OCI-M2 (cell line): ENCODE results near the gene ZBTB20.

Experiments used
- DNase-seq: peaks from one replicate; lab custom pipeline; 2025; ENCODE audit not compliant: unreplicated experiment; lab: John Stamatoyannopoulos, UW

Gene ZBTB20

GRCh38 chr3:114553949-114554593 is 593.0 kb downstream of the ZBTB20 start:
- no peak for DNase-seq

DNA sequence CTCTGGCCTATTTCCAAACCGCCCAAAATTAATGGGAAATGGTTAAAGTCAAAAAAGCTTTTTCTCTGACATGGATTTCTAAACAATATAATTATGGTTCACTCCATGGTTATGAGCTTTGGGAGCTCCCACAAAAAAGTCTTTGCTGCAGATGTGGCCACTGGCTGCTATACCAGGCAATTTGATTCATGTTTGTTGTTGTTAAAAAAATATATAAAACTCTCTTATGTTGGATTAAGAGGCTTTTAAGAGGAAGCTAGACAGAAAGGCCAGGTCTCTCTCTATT is 594.6 kb downstream of the ZBTB20 start:
- DNase-seq = no peak

DNA sequence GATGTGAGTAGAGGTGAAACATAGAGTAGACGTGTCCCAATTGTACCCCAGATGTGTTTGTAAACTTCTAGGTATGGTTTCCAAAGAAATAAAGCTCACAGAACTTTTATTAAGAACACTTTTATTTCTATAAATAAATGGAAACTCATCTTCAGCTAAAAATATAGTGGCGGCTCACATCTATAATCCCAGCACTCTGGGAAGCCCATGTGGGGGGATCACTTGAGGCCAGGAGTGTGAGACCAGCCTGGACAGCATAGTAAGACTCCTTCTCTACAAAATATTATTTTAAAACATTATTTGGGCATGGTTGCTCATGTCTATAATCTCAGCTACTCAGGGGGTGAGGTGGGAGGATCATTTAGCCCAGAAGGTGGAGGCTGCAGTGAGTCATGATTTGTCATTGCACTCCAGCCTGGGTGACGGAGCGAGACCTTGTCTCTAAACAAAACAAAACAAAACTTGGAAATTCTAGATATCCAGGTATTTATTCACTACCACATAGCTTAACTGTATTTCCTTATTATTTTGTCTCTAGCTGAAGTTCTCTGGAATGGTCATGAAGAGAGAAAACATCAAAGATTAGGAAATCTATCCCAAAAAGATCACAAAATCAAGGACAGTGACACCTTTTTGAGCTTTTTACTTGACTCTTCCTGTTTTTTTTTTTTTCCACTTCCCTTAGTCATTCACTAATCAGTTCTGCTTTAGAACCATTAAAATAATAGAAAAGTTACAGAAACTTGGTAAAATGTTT is 595.1 kb downstream of the ZBTB20 start:
- no peak for DNase-seq

- no peak for DNase-seq
Observed at GRCh38 chr3:114550165-114550564, 596.9 kb downstream of the ZBTB20 start.

GRCh38 chr3:114545193-114545592 is 601.9 kb downstream of the ZBTB20 start:
- DNase-seq = no peak

DNA sequence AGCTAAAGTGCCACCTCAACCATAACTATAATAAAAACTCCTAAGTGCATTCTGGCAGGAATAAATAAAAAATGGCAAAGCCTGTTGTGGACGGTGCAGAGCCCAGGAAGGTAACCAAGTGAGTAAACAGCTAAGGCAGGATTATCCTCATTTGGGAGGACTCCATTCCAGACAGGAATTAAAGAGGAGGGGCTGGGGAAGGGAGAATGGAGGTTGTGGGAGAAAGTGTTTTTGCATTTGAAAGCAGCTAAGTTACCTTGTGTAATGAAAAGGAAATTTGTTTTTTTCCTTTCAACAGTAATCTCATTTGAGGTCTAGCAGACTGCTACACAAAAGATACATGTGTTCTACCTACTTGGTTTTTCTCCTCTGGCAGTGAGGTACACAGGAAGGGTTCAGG is 604.7 kb downstream of the ZBTB20 start:
- DNase-seq = no peak

DNA sequence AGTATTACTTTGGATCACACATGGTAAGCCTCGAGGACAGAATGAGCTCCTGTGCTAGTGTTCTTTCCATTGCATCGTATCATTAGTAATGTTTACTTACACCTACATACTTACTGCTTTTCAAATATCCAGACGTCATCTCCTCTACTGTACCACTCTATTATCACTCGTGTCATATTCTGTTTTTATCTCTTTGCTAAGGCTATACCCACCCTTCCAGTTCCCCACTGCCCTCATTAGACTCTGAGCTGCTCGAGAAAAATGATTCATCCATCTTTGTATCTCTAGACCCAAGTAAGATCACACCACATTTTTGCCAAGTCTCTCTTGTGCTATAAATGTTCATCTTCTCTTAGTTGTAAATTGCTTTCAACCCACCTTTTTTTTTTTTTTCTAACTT is 607.6 kb downstream of the ZBTB20 start:
- DNase-seq = no peak

DNA sequence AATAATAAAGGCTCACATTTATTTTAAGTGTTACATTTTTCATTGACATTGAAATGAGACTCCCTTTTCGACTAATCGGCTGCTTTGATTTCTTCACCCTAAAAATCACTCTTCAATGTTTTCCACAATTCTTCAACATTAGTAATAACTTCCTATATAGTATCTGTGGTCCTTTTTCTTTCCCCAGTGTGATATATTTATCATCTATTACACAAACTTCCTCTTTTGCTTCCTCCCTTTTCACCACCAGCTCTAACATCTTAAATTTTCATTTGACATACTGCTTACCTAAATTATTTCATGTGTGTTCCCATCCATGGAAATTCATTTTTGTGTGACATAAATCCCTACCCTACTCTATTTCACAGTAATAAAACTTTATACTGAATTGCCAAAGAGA is 608.9 kb downstream of the ZBTB20 start:
- DNase-seq = no peak

DNA sequence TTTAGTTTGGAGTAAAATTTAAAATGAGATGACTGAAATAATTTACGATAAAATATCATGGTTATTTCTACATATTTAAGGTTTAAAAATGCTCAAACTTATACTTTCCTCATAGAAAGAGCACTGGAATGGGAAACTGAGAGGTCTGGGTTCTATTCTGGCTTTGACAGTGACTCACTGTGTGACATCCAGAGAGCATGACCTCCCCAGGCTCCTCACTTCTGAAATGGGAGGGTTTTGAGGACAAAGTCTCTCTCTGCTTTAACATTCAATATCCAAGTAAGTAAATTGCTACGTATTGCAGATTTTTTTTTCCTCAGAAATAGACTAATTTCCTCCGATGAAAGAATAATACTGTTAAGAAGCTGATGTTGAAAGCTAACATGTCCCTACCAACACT is 618.6 kb downstream of the ZBTB20 start:
- no peak for DNase-seq

DNA sequence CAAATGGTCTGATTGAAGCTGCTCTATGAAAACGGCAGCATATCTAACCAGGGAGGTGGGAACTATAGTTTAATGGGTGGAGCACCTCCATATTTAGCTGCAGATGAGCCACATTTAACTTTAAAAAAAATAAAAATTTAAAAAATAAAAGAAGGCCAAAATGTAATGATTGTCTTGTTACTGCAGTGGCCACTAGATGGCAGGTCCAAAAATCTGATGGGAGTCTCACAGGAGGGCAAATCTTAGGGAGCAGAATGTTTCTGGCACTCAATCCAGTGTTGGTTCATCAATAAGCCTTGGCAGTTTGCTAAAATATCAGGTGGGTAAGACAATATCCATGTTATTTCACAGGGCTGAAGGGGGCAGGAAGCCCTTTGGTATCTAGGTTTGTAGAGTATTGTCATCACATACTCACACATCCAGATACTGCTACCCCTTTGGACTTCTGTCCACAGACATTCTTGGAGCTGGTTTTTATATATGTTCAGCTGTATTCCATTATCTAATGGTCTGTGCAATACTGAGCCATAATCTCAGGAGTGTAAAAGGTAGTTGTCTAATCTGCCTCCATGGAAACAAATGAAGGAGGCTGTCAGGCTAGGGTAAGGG is 619.9 kb downstream of the ZBTB20 start:
- DNase-seq = no peak

GRCh38 chr3:114525278-114525677 is 621.8 kb downstream of the ZBTB20 start:
- DNase-seq = no peak

GRCh38 chr3:114519415-114519814 is 627.7 kb downstream of the ZBTB20 start:
- no peak for DNase-seq

GRCh38 chr3:114518206-114518808 is 628.8 kb downstream of the ZBTB20 start:
- DNase-seq = no peak

- DNase-seq = no peak
Observed at GRCh38 chr3:114510201-114510600, 636.9 kb downstream of the ZBTB20 start.

GRCh38 chr3:114509756-114510155 is 637.3 kb downstream of the ZBTB20 start:
- no peak for DNase-seq

GRCh38 chr3:114508976-114509375 is 638.1 kb downstream of the ZBTB20 start:
- no peak for DNase-seq

GRCh38 chr3:114508208-114508607 is 638.9 kb downstream of the ZBTB20 start:
- DNase-seq = no peak

DNA sequence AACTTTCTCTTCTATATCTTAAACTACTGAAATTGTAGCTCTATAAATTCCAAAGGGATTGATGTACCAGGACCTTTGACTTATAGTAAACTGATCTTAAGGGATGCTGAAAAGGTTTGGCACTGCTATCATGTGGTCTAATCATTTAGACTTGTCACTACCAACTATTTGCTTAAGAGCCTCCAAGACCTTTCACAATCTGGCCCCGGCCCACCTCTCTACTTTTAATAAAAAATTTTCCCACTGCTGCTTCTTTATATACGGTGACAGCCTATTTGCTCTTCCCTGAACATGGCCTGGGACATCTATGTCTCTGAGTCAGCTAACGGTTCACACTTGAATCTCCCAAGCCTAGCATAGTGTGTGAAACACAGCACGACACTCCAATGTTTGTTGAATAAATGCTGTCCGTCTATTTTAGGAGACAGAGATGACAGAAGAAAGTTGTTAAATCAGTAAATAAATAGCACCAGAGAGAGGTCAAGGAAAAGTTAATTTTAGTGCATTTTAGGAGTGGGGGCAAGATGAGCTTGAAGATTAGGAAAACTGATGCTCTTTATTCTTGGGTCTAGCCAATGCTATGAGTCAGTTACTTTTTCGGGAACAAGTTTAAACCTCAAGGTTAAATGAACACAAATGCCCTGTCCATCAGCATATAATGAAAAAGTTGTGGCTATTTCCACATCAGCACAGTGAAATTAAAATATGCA is 640.3 kb downstream of the ZBTB20 start:
- DNase-seq = no peak

GRCh38 chr3:114504941-114505628 is 642.0 kb downstream of the ZBTB20 start:
- no peak for DNase-seq

GRCh38 chr3:114502204-114502603 is 644.9 kb downstream of the ZBTB20 start:
- DNase-seq = no peak

GRCh38 chr3:114499976-114500375 is 647.1 kb downstream of the ZBTB20 start:
- no peak for DNase-seq
